Measurements from ENCODE around the gene TRIM65.

Gene TRIM65

GRCh38 chr17:75898791-75899190 is 2.0 kb upstream of the TRIM65 start:
- TF ChIP-seq CTCF (IDR thresholded peaks at IDR 0.05), result no peak
- H3K27me3 ChIP-seq, result no peaks in the 10 kb centered on the region
- H3K4me1 ChIP-seq (ENCODE audit: control insufficient read depth in 1 of 2, insufficient read depth in 1 of 2, low read depth in 1 of 2, low read length in 1 of 2), result peaks cover 19 to 21% of the 10 kb centered on the region in 2 experiments
- H3K4me3 ChIP-seq (ENCODE audit: low read depth in 1 of 2, low read length in 1 of 2), result no peak overlapping the region
- H3K9me3 ChIP-seq, result no peaks in the 10 kb centered on the region
- H3K27ac ChIP-seq, result no peak overlapping the region
- peaks cover 29% of the 10 kb centered on the region for H3K36me3 ChIP-seq

GRCh38 chr17:75898065-75898464 is 1.3 kb upstream of the TRIM65 start:
- H3K27me3 ChIP-seq, result no peaks in the 10 kb centered on the region
- no peak for TF ChIP-seq CTCF (IDR thresholded peaks at IDR 0.05)
- peaks cover 29% of the 10 kb centered on the region for H3K36me3 ChIP-seq
- no peaks in the 10 kb centered on the region for H3K9me3 ChIP-seq
- no peak overlapping the region for H3K27ac ChIP-seq
- no peak overlapping the region for H3K4me3 ChIP-seq (ENCODE audit: low read depth in 1 of 2, low read length in 1 of 2)
- H3K4me1 ChIP-seq (ENCODE audit: control insufficient read depth in 1 of 2, insufficient read depth in 1 of 2, low read depth in 1 of 2, low read length in 1 of 2), result peaks cover 19 to 20% of the 10 kb centered on the region in 2 experiments

- H3K36me3 ChIP-seq, result peaks cover 29% of the 10 kb centered on the region
- H3K9me3 ChIP-seq, result no peaks in the 10 kb centered on the region
- H3K27me3 ChIP-seq, result no peaks in the 10 kb centered on the region
- H3K4me1 ChIP-seq (ENCODE audit: control insufficient read depth in 1 of 2, insufficient read depth in 1 of 2, low read depth in 1 of 2, low read length in 1 of 2), result peaks cover 19 to 20% of the 10 kb centered on the region in 2 experiments
- H3K27ac ChIP-seq, result peak overlapping the region; percentile 80
- peak overlapping the region; percentile 75 to 76 for H3K4me3 ChIP-seq (ENCODE audit: low read depth in 1 of 2, low read length in 1 of 2)
- no peak for TF ChIP-seq CTCF (IDR thresholded peaks at IDR 0.05)
Measured at GRCh38 chr17:75897160-75898019, 639 bp upstream of the TRIM65 start.

GRCh38 chr17:75895370-75896155 is 1.2 kb downstream of the TRIM65 start:
- Histone ChIP-seq H3K9me3 (no peaks in the 10 kb centered on the region), H3K27me3 (no peaks in the 10 kb centered on the region), H3K36me3 (peaks cover 18% of the 10 kb centered on the region), H3K4me1 (ENCODE audit: control insufficient read depth in 1 of 2, insufficient read depth in 1 of 2, low read depth in 1 of 2, low read length in 1 of 2) (peaks cover 19 to 20% of the 10 kb centered on the region in 2 experiments), H3K4me3 (ENCODE audit: low read depth in 1 of 2, low read length in 1 of 2) (peak overlapping the region; percentile 75 to 76), H3K27ac (peak overlapping the region; percentile 80)
- TF ChIP-seq CTCF (IDR thresholded peaks at IDR 0.05), result no peak

GRCh38 chr17:75894049-75894733 is 2.6 kb downstream of the TRIM65 start:
- H3K36me3 ChIP-seq, result peaks cover 7% of the 10 kb centered on the region
- no peaks in the 10 kb centered on the region for H3K9me3 ChIP-seq
- no peak for TF ChIP-seq CTCF (IDR thresholded peaks at IDR 0.05)
- H3K4me1 ChIP-seq (ENCODE audit: control insufficient read depth in 1 of 2, insufficient read depth in 1 of 2, low read depth in 1 of 2, low read length in 1 of 2), result peaks cover 19 to 20% of the 10 kb centered on the region in 2 experiments
- H3K4me3 ChIP-seq (ENCODE audit: low read depth in 1 of 2, low read length in 1 of 2), result no peak overlapping the region
- no peak overlapping the region for H3K27ac ChIP-seq
- H3K27me3 ChIP-seq, result no peaks in the 10 kb centered on the region

Measured in neutrophil (primary cell).